HepG2 (cell line): Measurements from ENCODE around the gene AMDHD1. TPM values are rescaled to one million over a fixed set of nuclear protein-coding genes. Genes with fewer than 3 reads are reported as not detected.

Source experiments
- ATAC-seq: fragments of 200-7000 bp; cut with Tn5 transposase; 3 replicates; pipeline ENCODE4 v1.9.1; 2020; ENCODE audit warnings: mild to moderate bottlenecking, moderate library complexity
- BruUV-seq: library from RNA; stranded (reverse); fragments of 400-500 nt; replicated peaks from 2 replicates; lab custom pipeline; 2021; lab: Mats Ljungman, UMichigan
- CTCF ChIA-PET: fragments of 300-600 bp; formaldehyde crosslinking; extraction: SDS; loops from one replicate; lab custom pipeline; 2021; ENCODE audit warnings: low total read pairs, inconsistent platforms, low intra/inter-chr PET ratio; lab: Yijun Ruan, JAX
- POLR2A ChIA-PET: fragments of 350-600 bp; sonication (Branson Sonifier 250); formaldehyde crosslinking; loops from one replicate; lab custom pipeline; 2020; ENCODE audit warnings: antibody characterized with exemption, inconsistent platforms; lab: Yijun Ruan, JAX
- DNase-seq: peaks from one replicate; pipeline ENCODE4 v3.0.0-alpha.2; 2015; ENCODE audit warnings: low spot score
- FAIRE-seq: peaks from 3 replicates; lab custom pipeline; 2011; peaks lifted over from hg19 to GRCh38; lab: Jason Lieb, UNC
- H2AFZ ChIP-seq: one replicate; pipeline ENCODE4 v1.6.1; 2011; ENCODE audit warnings: low read length, inconsistent platforms
- H3K27ac ChIP-seq: fragments of 300-600 bp; 3 replicates; pipeline ENCODE4 v1.8.0; 2011; ENCODE audit warnings: mixed run types, mild to moderate bottlenecking, mixed read lengths, low read length, inconsistent platforms; ENCODE audit not compliant: insufficient read depth; ENCODE audit errors: extremely low read length
- H3K27me3 ChIP-seq, 2 experiments: fragments of 200-600 bp in 1 of 2; 2 replicates in 1 of 2; 3 replicates in 1 of 2; pipeline versions ENCODE4 v1.6.0 to v1.8.0; 2011; ENCODE audit warnings: low read length in 2 of 2, mild to moderate bottlenecking in 2 of 2, moderate library complexity in 2 of 2, inconsistent platforms in 1 of 2; ENCODE audit not compliant: insufficient read depth in 2 of 2, control insufficient read depth in 1 of 2
- H3K36me3 ChIP-seq, 2 experiments: fragments of 200-600 bp in 1 of 2; replicated peaks in 1 of 2; 2 replicates in 1 of 2; 3 replicates in 1 of 2; pipeline versions ENCODE4 v1.5.1 to v1.8.0; 2011; ENCODE audit warnings: low read length in 2 of 2, inconsistent platforms in 1 of 2; ENCODE audit not compliant: insufficient read depth in 2 of 2, control insufficient read depth in 1 of 2
- H3K4me1 ChIP-seq: 2 replicates; pipeline ENCODE4 v1.5.1; 2012; ENCODE audit warnings: low read length, inconsistent platforms; ENCODE audit not compliant: insufficient read depth
- H3K4me2 ChIP-seq: 2 replicates; pipeline ENCODE4 v1.6.0; 2011; ENCODE audit warnings: low read depth, low read length, inconsistent platforms
- H3K4me3 ChIP-seq, 3 experiments: fragments of 200-600 bp in 1 of 3; sonication (generic), shearing (Covaris generic) in 1 of 3; replicated peaks in 1 of 3; 2 replicates each; pipeline ENCODE4 v1.5.1; 2011 to 2016; ENCODE audit warnings: low read length in 3 of 3, inconsistent platforms in 2 of 3, low read depth in 2 of 3, mild to moderate bottlenecking in 2 of 3, control low read depth in 1 of 3, mixed read lengths in 1 of 3; ENCODE audit not compliant: insufficient read depth in 1 of 3
- H3K79me2 ChIP-seq: one replicate; pipeline ENCODE4 v1.6.1; 2011; ENCODE audit warnings: low read length, inconsistent platforms; ENCODE audit not compliant: insufficient read depth
- H3K9ac ChIP-seq: 2 replicates; pipeline ENCODE4 v1.6.0; 2011; ENCODE audit warnings: mild to moderate bottlenecking, low read depth, low read length, inconsistent platforms; ENCODE audit not compliant: insufficient read depth
- H3K9me3 ChIP-seq: 2 replicates; pipeline ENCODE4 v1.5.1; 2012; ENCODE audit warnings: mild to moderate bottlenecking, low read length
- H4K20me1 ChIP-seq: 2 replicates; pipeline ENCODE4 v1.6.0; 2011; ENCODE audit warnings: inconsistent platforms, mild to moderate bottlenecking, low read length, moderate library complexity; ENCODE audit not compliant: insufficient read depth
- ZNF264 ChIP-seq: sonication (generic); formaldehyde crosslinking; IDR thresholded peaks from 2 replicates; pipeline ENCODE4 v1.4.0; 2020; ENCODE audit warnings: missing genetic modification reagents
- ZNF329 ChIP-seq: sonication (generic); formaldehyde crosslinking; IDR thresholded peaks from 2 replicates; pipeline ENCODE4 v1.9.0; 2021; ENCODE audit warnings: low read depth, mild to moderate bottlenecking, missing genetic modification reagents
- WGBS: methylation state at CpG from one replicate; pipeline ENCODE4 v1.1.6; 2017; ENCODE audit warnings: low lambda C conversion rate; 5-methylcytosine and 5-hydroxymethylcytosine counted together
- in situ Hi-C: cut with HindIII; loops from 2 replicates; pipeline ENCODE4 v1.10.0; 2017; ENCODE audit warnings: low pct_unique_long_range_greater_than_20kb; ENCODE audit not compliant: extremely low pct_ligation_motif_present
- intact Hi-C: fragments of 100-400 bp; cut with micrococcal nuclease; formaldehyde crosslinking; loops from one replicate; pipeline ENCODE4 v1.10.0; 2022; ENCODE audit not compliant: unreplicated experiment
- polyA plus RNA-seq, 8 experiments: library from polyadenylated mRNA; depleted of rRNA in 3 of 8; stranded (reverse) in 7 of 8; unstranded in 1 of 8; fragments of >200 nt; fragmentation: Illumina TruSeq in 4 of 8; extraction: Trizol in 4 of 8; gene quantifications; 2 replicates each; pipeline versions ENCODE4 v1.2.1 to v1.2.3, GENCODE V29; 2011 to 2016; ENCODE audit warnings: low read depth in 4 of 8, missing spikeins in 1 of 8, mixed read lengths in 1 of 8; ENCODE audit not compliant: insufficient read depth in 1 of 8
- total RNA-seq, 5 experiments: library from RNA; depleted of rRNA; stranded (reverse); fragments of >200 nt; fragmentation: Illumina TruSeq; extraction: Trizol; gene quantifications; 2 replicates each; pipeline ENCODE4 v1.2.3, GENCODE V29; 2016; ENCODE audit warnings: low read depth in 1 of 5
- TF ChIP-seq, protein P1 (sequence below): sonication (generic); formaldehyde crosslinking; IDR thresholded peaks from 2 replicates; pipeline ENCODE4 v1.4.0; 2020; ENCODE audit warnings: missing genetic modification reagents, mild to moderate bottlenecking, borderline replicate concordance
- TF ChIP-seq, protein P2 (sequence below): sonication (generic); formaldehyde crosslinking; IDR thresholded peaks from 2 replicates; pipeline ENCODE4 v1.5.1; 2020; ENCODE audit warnings: mild to moderate bottlenecking, missing genetic modification reagents, moderate library complexity

AMDHD1 gene
- total and polyA plus RNA-seq, 2 of the 13 experiments (the other 11 are each of a cell fraction or from before 2014, with no cell fraction given) = 6.5 to 29.6 TPM

DNA sequence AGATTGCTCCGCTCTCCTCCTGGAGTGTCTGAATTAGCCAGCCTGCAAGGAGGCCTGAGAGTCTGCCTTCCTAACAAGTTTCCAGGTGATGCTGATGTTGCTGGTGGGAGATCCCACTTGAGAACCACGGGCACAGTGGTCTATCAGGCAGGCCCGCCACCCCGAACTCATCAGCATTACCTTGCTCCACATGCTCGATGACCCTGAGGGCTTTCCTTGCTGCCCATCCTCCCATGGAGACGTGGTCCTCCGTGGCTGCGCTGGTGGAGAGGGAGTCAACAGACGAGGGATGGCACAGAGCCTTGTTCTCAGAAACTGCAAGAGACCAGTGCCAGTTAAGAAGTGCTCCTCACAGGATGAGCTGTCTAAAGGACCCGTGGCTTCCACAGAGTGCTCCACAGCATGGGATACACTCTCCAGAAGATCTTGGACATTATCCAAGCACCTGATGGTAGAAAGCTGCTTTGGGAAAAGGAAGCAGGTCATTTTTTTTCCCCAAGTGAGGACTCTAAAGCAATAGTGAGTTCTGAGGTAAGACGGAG is 34.7 kb downstream of the AMDHD1 start:
- WGBS = 98% methylated on average over 11 of the region's 11 CpGs

More for the DNA sequence above, 34.7 kb downstream of the AMDHD1 start:
- no peak overlapping the region for H3K4me3 ChIP-seq
- in situ Hi-C loops = loop anchor here (25.0 kb wide), 1 partner anchor 391 kb away; no protein-coding TSS in a partner anchor
- H3K9ac ChIP-seq = no peak overlapping the region
- no TSS peak for BruUV-seq
- ATAC-seq (no peak), FAIRE-seq (no peak)
- H3K4me1 ChIP-seq = peaks cover 72% of the 10 kb centered on the region
- no peaks in the 10 kb centered on the region for H3K79me2 ChIP-seq
- no peaks in the 10 kb centered on the region for H3K36me3 ChIP-seq
- no peaks in the 10 kb centered on the region for H3K9me3 ChIP-seq
- TF ChIP-seq, protein P1, sequence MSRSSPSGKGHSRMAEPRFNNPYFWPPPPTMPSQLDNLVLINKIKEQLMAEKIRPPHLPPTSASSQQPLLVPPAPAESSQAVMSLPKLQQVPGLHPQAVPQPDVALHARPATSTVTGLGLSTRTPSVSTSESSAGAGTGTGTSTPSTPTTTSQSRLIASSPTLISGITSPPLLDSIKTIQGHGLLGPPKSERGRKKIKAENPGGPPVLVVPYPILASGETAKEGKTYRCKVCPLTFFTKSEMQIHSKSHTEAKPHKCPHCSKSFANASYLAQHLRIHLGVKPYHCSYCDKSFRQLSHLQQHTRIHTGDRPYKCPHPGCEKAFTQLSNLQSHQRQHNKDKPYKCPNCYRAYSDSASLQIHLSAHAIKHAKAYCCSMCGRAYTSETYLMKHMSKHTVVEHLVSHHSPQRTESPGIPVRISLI (CRISPR knock-in tag) = 0 out of 2 replicates have a peak, but pooled peaks have one; percentile 29
- 0 out of 2 replicates have a peak, but pooled peaks have one; percentile 43 for TF ChIP-seq ZNF329
- TF ChIP-seq, protein P2, sequence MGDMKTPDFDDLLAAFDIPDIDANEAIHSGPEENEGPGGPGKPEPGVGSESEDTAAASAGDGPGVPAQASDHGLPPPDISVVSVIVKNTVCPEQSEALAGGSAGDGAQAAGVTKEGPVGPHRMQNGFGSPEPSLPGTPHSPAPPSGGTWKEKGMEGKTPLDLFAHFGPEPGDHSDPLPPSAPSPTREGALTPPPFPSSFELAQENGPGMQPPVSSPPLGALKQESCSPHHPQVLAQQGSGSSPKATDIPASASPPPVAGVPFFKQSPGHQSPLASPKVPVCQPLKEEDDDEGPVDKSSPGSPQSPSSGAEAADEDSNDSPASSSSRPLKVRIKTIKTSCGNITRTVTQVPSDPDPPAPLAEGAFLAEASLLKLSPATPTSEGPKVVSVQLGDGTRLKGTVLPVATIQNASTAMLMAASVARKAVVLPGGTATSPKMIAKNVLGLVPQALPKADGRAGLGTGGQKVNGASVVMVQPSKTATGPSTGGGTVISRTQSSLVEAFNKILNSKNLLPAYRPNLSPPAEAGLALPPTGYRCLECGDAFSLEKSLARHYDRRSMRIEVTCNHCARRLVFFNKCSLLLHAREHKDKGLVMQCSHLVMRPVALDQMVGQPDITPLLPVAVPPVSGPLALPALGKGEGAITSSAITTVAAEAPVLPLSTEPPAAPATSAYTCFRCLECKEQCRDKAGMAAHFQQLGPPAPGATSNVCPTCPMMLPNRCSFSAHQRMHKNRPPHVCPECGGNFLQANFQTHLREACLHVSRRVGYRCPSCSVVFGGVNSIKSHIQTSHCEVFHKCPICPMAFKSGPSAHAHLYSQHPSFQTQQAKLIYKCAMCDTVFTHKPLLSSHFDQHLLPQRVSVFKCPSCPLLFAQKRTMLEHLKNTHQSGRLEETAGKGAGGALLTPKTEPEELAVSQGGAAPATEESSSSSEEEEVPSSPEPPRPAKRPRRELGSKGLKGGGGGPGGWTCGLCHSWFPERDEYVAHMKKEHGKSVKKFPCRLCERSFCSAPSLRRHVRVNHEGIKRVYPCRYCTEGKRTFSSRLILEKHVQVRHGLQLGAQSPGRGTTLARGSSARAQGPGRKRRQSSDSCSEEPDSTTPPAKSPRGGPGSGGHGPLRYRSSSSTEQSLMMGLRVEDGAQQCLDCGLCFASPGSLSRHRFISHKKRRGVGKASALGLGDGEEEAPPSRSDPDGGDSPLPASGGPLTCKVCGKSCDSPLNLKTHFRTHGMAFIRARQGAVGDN (CRISPR knock-in tag) = peak; percentile 58
- no peak for TF ChIP-seq ZNF264 (CRISPR knock-in tag)
- TF ChIP-seq, all 625 proteins: peak for 3
- H3K27ac ChIP-seq = no peak overlapping the region
- ChIA-PET POLR2A (interaction anchor here (0.6 to 7.0 kb wide), 6 partner anchors 10 to 35 kb away, joined by 3 to 92 read pairs (median 10); partner anchors contain the start of genes AMDHD1, CCDC38 and HAL), CTCF (no interaction called here)
- no peaks in the 10 kb centered on the region for H3K27me3 ChIP-seq
- H4K20me1 ChIP-seq = no peaks in the 10 kb centered on the region
- H3K4me2 ChIP-seq = no peak overlapping the region
- no peak overlapping the region for H2AFZ ChIP-seq
- intact Hi-C loops = loop anchor here (2.0 kb wide), 1 partner anchor 19 kb away; the partner anchor contains the start of gene HAL
- DNase-seq = no peak
